Small intestine (tissue), 7 donors: ENCODE data around the gene SERPINB10. TPM values are rescaled to one million over a fixed set of nuclear protein-coding genes. Genes with fewer than 3 reads are reported as not detected.

Source experiments
- DNase-seq, 2 donors: peaks; one replicate each; pipeline versions ENCODE4 v3.0.0 to v3.0.0-alpha.2; 2013
- FAIRE-seq: peaks from 2 replicates; lab custom pipeline; 2012; peaks lifted over from hg19 to GRCh38; lab: Jason Lieb, UNC
- H3K27ac ChIP-seq, 3 donors: one replicate each; pipeline ENCODE4 v1.5.1; 2013; ENCODE audit warnings: low read length in 2 of 3, mild to moderate bottlenecking in 2 of 3, control low read depth in 1 of 3, inconsistent platforms in 1 of 3, low read depth in 1 of 3, moderate library complexity in 1 of 3
- H3K27me3 ChIP-seq, 3 donors: one replicate each; pipeline ENCODE4 v1.6.1; 2013; ENCODE audit warnings: low read length in 3 of 3, inconsistent platforms in 1 of 3; ENCODE audit not compliant: control insufficient read depth in 3 of 3, insufficient read depth in 3 of 3
- H3K36me3 ChIP-seq, 3 donors: one replicate each; pipeline ENCODE4 v1.6.1; 2013; ENCODE audit warnings: low read length in 3 of 3, inconsistent platforms in 1 of 3, low read depth in 1 of 3, mild to moderate bottlenecking in 1 of 3, moderate library complexity in 1 of 3; ENCODE audit not compliant: control insufficient read depth in 3 of 3, insufficient read depth in 2 of 3
- H3K4me1 ChIP-seq, 3 donors: one replicate each; pipeline ENCODE4 v1.6.1; 2013; ENCODE audit warnings: low read length in 2 of 3, inconsistent platforms in 1 of 3, low read depth in 1 of 3, mild to moderate bottlenecking in 1 of 3, moderate library complexity in 1 of 3; ENCODE audit not compliant: control insufficient read depth in 3 of 3, insufficient read depth in 2 of 3
- H3K4me3 ChIP-seq, 3 donors: one replicate each; pipeline ENCODE4 v1.5.1; 2013; ENCODE audit warnings: low read length in 3 of 3, control low read depth in 1 of 3, inconsistent platforms in 1 of 3, low read depth in 1 of 3, mild to moderate bottlenecking in 1 of 3, moderate library complexity in 1 of 3
- H3K9me3 ChIP-seq, 2 donors: one replicate each; pipeline ENCODE4 v1.6.1; 2013; ENCODE audit warnings: low read depth in 1 of 2, low read length in 1 of 2; ENCODE audit not compliant: control insufficient read depth in 2 of 2, insufficient read depth in 1 of 2
- WGBS, 3 donors: extraction: QIAGEN DNeasy Blood & Tissue Kit; methylation state at CpG; one replicate each; pipeline ENCODE4 v1.1.7; 2013; 5-methylcytosine and 5-hydroxymethylcytosine counted together
- polyA plus RNA-seq, 4 donors: library from polyadenylated mRNA; stranded (reverse) in 3 of 4; unstranded in 1 of 4; fragments of 200-250 nt in 3 of 4; fragments of 120-200 nt in 1 of 4; gene quantifications; one replicate each; pipeline versions ENCODE4 v1.2.1 to v1.2.3, GENCODE V29; 2013
- donor health status: healthy with polysubstance abuse.
- donor health status: control.
- donor health status: control.
- donor health status: Bipolar disorder and iron deficiency.
- donor health status: healthy.

The SERPINB10 gene
- polyA plus RNA-seq, 4 donors: 0.07 TPM; not detected in 3

DNA sequence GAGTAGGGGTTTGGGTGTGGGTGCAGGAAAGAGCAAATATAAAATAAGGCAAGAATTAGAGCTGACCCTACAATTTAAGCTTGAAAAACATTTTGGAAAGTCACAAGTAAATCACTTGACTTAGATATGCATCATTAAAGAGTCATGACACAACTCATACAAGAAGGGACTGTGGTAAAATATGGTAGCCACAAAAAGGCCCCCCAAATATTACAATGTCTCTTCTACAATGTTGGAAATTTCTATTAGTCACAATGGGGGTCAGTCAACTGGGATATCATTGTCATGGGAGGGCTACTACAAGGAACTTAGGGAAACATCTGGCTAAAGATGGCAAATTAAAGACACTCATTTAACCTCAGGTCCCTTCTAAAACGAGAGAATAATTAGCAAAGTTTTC is 35.9 kb upstream of the SERPINB10 start:
- no peak for FAIRE-seq
- Histone ChIP-seq H3K27ac (no peak overlapping the region), H3K9me3 (no peaks in the 10 kb centered on the region), H3K36me3 (no peaks in the 10 kb centered on the region), H3K27me3 (no peaks in the 10 kb centered on the region), H3K4me1 (no peaks in the 10 kb centered on the region), H3K4me3 (no peak overlapping the region)
- 41 to 57% (median 47%) methylated on average over 1 of the region's 1 CpG for WGBS, 3 donors
- no peak for DNase-seq

DNA sequence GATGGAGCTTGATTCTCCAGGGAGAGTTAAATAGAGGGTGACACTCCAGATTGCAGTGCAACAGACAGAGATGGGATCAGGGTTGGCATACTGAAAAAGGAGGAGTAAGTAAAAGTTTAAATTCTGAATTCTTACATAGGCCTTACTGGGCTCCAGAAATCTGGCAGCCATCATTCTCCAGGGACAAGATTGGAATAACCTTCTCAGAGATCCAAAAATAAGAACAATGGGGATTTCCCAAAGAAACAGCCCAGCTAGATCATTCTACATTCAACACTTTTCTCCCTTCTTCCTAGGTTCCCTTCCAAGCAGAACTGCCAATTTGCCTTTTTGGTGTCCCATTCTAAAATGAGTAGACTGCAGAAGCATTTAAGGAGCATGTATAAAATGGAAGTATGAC is 35.2 kb upstream of the SERPINB10 start:
- FAIRE-seq: no peak
- Histone ChIP-seq H3K27ac (no peak overlapping the region), H3K4me1 (no peaks in the 10 kb centered on the region), H3K27me3 (no peaks in the 10 kb centered on the region), H3K4me3 (no peak overlapping the region), H3K9me3 (no peaks in the 10 kb centered on the region), H3K36me3 (no peaks in the 10 kb centered on the region)
- no peak for DNase-seq

DNA sequence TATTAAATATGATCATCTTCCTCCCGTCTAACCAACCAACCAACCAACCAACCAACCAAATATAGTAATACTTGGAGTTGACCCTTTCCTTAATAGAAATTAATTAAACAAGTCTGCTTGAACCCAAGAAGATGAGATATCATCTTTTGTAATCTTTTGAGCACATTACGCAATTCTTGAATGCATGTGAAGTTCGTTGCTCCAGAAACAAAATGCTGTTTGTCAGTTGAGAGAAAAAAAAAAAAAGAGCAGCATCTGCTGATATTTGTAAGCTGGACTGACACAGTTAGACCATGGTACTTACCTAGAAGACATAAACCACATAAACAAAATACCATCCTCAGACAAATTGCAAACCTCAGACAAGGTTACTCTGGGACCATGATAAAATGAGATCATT is 29.4 kb upstream of the SERPINB10 start:
- no peak for FAIRE-seq
- H3K27ac ChIP-seq: no peak overlapping the region
- H3K36me3 ChIP-seq: no peaks in the 10 kb centered on the region
- no peaks in the 10 kb centered on the region for H3K9me3 ChIP-seq
- no peaks in the 10 kb centered on the region for H3K4me1 ChIP-seq
- no peak for DNase-seq
- 54 to 70% (median 69%) methylated on average over 3 of the region's 3 CpGs for WGBS, 3 donors
- H3K27me3 ChIP-seq: no peaks in the 10 kb centered on the region
- no peak overlapping the region for H3K4me3 ChIP-seq

DNA sequence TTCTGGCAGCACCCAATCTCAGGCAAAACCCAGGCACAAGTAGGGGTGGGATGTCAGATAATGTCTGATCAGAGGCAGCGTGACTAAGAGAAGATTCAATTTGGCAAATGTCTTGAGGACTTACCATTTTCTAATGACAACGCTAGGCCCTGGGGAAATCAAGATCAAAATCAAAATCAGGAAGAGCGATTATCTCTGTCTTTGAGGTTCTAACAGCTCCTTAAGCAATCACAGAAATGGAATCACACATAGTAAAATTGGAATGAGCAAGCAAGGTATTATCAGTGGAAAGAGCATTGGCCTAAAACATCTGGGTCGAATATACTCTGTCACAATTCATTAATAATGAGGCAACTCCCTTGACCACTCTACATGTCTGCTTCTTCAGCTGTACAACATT is 28.8 kb upstream of the SERPINB10 start:
- Histone ChIP-seq H3K27me3 (no peaks in the 10 kb centered on the region), H3K4me3 (no peak overlapping the region), H3K4me1 (no peaks in the 10 kb centered on the region), H3K27ac (no peak overlapping the region), H3K9me3 (no peaks in the 10 kb centered on the region), H3K36me3 (no peaks in the 10 kb centered on the region)
- FAIRE-seq: no peak
- 79 to 83% (median 81%) methylated on average over 4 of the region's 4 CpGs for WGBS, 3 donors
- no peak for DNase-seq

DNA sequence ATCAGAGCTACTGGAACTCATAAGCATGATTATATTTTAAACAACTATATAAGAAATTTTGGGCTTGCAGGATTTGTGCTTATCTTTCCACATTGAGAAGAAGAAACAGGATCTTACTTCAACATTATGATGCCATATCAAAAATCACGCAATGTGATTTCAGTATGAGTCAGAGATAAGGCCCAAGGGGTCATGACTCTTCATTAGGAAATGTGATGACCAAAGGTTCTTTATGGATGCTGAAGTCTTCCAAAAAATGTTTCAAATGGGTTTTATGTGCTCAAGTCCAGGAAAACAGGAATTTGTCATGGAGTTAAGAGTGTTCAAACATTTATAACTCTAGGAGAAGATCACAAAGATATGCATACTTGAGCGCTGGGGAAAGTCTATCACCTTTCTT is 28.0 kb upstream of the SERPINB10 start:
- Histone ChIP-seq H3K27ac (no peak overlapping the region), H3K4me3 (no peak overlapping the region), H3K4me1 (no peaks in the 10 kb centered on the region), H3K9me3 (no peaks in the 10 kb centered on the region), H3K36me3 (no peaks in the 10 kb centered on the region), H3K27me3 (no peaks in the 10 kb centered on the region)
- FAIRE-seq (no peak), DNase-seq (no peak)
- 49 to 69% (median 54%) methylated on average over 2 of the region's 2 CpGs for WGBS, 3 donors

DNA sequence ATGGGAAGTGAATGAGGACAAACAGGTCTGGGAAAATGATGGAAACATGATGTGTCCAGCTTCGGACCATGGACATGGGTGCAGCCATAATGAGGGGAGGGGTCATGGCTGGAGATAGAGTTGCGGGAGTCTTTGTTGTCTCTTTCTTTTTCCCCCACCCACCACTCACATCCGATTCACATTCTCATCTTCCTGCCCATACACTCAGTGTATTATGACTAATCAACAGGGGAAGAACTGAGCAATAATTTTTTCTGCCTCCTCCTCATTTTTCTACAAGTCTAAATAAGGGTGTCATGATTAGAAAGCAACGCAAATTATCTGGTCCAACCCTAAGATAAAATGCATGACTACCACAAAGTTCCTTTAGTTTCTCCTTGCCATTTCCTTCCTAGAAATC is 25.9 kb upstream of the SERPINB10 start:
- H3K4me3 ChIP-seq: no peak overlapping the region
- no peaks in the 10 kb centered on the region for H3K9me3 ChIP-seq
- no peak for FAIRE-seq
- H3K4me1 ChIP-seq: no peaks in the 10 kb centered on the region
- H3K27me3 ChIP-seq: peaks cover 0 to 2% (median 0%) of the 10 kb centered on the region in 3 donors
- H3K36me3 ChIP-seq: no peaks in the 10 kb centered on the region
- 60 to 75% (median 68%) methylated on average over 4 of the region's 4 CpGs for WGBS, 3 donors
- no peak for DNase-seq
- H3K27ac ChIP-seq: no peak overlapping the region

DNA sequence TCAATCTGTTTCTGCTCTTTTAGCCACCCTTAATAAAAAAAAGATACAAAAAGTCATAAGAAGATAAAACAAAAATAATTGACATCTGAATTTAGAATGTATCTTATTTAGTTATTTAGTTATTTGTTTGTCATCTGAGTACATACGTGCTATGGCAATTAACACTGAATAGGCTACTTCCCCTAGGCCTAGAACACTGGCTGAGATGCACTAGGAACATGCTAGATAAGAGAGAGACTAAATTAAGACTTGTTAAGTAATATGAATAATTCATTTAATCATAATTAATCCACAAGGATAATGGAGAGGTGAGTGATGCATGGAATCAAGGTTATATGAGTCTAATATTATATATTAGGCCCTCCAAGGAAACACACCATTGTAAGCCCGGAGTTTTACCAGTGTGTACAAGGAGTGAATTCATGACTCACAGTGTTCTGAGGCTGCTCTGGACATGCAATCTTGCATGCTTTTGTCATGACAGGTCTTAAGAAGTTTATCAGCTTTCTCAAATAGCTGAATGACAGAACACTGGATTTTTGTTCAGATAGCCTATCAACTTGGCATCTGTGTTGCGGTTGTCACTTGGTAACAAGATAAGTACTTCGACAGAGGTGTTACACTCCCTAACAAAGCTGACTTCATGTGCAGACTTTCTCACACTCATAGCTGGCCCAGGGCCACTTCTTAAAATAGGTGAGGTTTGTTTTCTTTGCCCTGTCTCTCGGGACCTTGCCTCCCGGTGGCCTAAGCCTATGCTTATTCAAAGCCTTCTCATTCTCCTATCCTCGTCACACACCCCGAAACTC is 25.2 kb upstream of the SERPINB10 start:
- Histone ChIP-seq H3K27me3 (peaks cover 0 to 2% (median 0%) of the 10 kb centered on the region in 3 donors), H3K27ac (no peak overlapping the region), H3K36me3 (no peaks in the 10 kb centered on the region), H3K4me1 (no peaks in the 10 kb centered on the region), H3K9me3 (no peaks in the 10 kb centered on the region), H3K4me3 (no peak overlapping the region)
- FAIRE-seq (no peak), DNase-seq (no peak)
- WGBS, 3 donors: 49 to 62% (median 55%) methylated on average over 8 of the region's 8 CpGs

DNA sequence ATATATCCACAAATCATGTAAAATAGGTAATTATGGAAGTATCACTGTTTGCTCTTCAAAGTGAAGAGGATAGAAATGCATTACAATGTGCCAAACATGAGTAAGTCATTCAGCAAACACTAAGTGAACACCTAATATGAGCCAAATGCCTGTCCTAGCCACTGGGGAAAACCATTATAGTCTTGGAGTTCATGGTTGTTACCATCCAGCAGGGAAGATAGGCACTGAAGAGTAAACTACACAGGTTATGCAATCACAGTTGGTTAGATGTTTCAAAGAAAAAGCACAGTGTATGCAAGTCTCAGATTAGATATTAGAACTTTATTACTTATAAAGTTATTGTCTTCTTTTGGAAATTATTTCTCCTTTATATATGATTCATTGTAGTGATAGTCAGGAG is 24.1 kb upstream of the SERPINB10 start:
- DNase-seq (no peak), FAIRE-seq (no peak)
- Histone ChIP-seq H3K27ac (no peak overlapping the region), H3K4me3 (no peak overlapping the region), H3K27me3 (peaks cover 0 to 2% (median 0%) of the 10 kb centered on the region in 3 donors), H3K36me3 (no peaks in the 10 kb centered on the region), H3K4me1 (no peaks in the 10 kb centered on the region), H3K9me3 (no peaks in the 10 kb centered on the region)

DNA sequence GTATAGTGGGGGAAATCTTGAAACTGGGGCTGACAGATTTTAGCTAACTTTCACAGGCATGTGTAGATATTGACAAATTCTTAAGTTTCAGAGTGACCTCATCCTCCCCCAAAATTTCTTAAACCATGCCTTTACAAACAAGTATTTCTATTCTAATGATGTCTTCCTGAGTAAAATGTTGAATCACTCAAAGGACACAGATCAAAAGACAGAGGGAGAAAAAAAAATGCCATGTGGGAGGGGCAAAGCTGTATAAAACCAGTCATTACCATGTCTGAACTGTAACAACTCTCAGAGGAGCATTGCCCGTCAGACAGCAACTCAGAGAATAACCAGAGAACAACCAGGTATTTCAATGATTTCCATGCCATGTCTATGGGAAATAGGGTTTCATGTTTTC is 20.3 kb upstream of the SERPINB10 start, which contains the start of gene SERPINB2:
SERPINB2 (plus strand) TSS at position 282 of the 400 bp plus-strand sequence. CDS start 3,740 bp downstream, outside the sequence.
- 11 to 41% (median 26%) methylated on average over 1 of the region's 1 CpG for WGBS, 3 donors
- Histone ChIP-seq H3K27me3 (peaks cover 0 to 2% (median 0%) of the 10 kb centered on the region in 3 donors), H3K9me3 (no peaks in the 10 kb centered on the region), H3K36me3 (no peaks in the 10 kb centered on the region), H3K4me1 (no peaks in the 10 kb centered on the region), H3K27ac (no peak within 1 kb of the TSS), H3K4me3 (no peak within 1 kb of the TSS)
- DNase-seq (no peak), FAIRE-seq (no peak)
